ENCODE results near the gene CD93. TPM values are rescaled to one million over a fixed set of nuclear protein-coding genes. Genes with fewer than 3 reads are reported as not detected.

Gene CD93
- total and polyA plus RNA-seq, 5 experiments from 2014 or later, result 0.03 to 0.20 (median 0.11) TPM; not detected in 1

- no peak for DNase-seq
- Mint-ChIP-seq H3K4me1 (peaks cover 0 to 19% (median 0%) of the 10 kb centered on the region in 4 donors), H3K27ac (no peak overlapping the region), H3K4me3 (peak overlapping the region in 1 of 10 donors; percentile 19), H3K36me3 (no peaks in the 10 kb centered on the region), H3K9me3 (no peaks in the 10 kb centered on the region), H3K27me3 (peaks cover 0 to 4% (median 1%) of the 10 kb centered on the region in 5 donors)
- POLR2A ChIA-PET, result no interaction called here
- no peak for ATAC-seq
These were observed 39.6 kb upstream of the CD93 start for GRCh38 chr20:23125625-23126191.

- peak overlapping the region in 1 of 10 donors; percentile 19 for H3K4me3 Mint-ChIP-seq
- POLR2A ChIA-PET, result no interaction called here
These were observed 39.0 kb upstream of the CD93 start for GRCh38 chr20:23125159-23125558.

GRCh38 chr20:23123886-23124285, 37.8 kb upstream of the CD93 start:
- H3K27me3 Mint-ChIP-seq, result peaks cover 0 to 8% (median 1%) of the 10 kb centered on the region in 5 donors
- H3K27ac Mint-ChIP-seq, result no peak overlapping the region
- ATAC-seq (no peak), DNase-seq (no peak)
- POLR2A ChIA-PET, result no interaction called here
- no peak overlapping the region for H3K4me3 Mint-ChIP-seq
- H3K36me3 Mint-ChIP-seq, result no peaks in the 10 kb centered on the region
- H3K4me1 Mint-ChIP-seq, result peaks cover 0 to 23% (median 0%) of the 10 kb centered on the region in 4 donors
- H3K9me3 Mint-ChIP-seq, result no peaks in the 10 kb centered on the region

More at GRCh38 chr20:23125159-23125558, 39.0 kb upstream of the CD93 start:
- no peak for DNase-seq
- ATAC-seq, result no peak
- no peak overlapping the region for H3K27ac Mint-ChIP-seq
- no peaks in the 10 kb centered on the region for H3K9me3 Mint-ChIP-seq
- H3K36me3 Mint-ChIP-seq, result no peaks in the 10 kb centered on the region
- H3K4me1 Mint-ChIP-seq, result peaks cover 0 to 19% (median 0%) of the 10 kb centered on the region in 4 donors
- H3K27me3 Mint-ChIP-seq, result peaks cover 0 to 8% (median 1%) of the 10 kb centered on the region in 5 donors

- H3K27me3 Mint-ChIP-seq, result peaks cover 0 to 8% (median 1%) of the 10 kb centered on the region in 5 donors
- H3K4me1 Mint-ChIP-seq, result peaks cover 0 to 24% (median 0%) of the 10 kb centered on the region in 4 donors
- H3K4me3 Mint-ChIP-seq, result no peak overlapping the region
- POLR2A ChIA-PET, result no interaction called here
- ATAC-seq (no peak), DNase-seq (no peak)
- no peaks in the 10 kb centered on the region for H3K36me3 Mint-ChIP-seq
- no peaks in the 10 kb centered on the region for H3K9me3 Mint-ChIP-seq
- H3K27ac Mint-ChIP-seq, result no peak overlapping the region
These were observed 36.9 kb upstream of the CD93 start for GRCh38 chr20:23122796-23123655.

GRCh38 chr20:23122321-23122720, 36.2 kb upstream of the CD93 start:
- Mint-ChIP-seq H3K36me3 (no peaks in the 10 kb centered on the region), H3K9me3 (no peaks in the 10 kb centered on the region), H3K4me3 (no peak overlapping the region), H3K27ac (no peak overlapping the region), H3K27me3 (peaks cover 0 to 8% (median 1%) of the 10 kb centered on the region in 5 donors), H3K4me1 (peaks cover 0 to 24% (median 0%) of the 10 kb centered on the region in 4 donors)
- POLR2A ChIA-PET, result no interaction called here
- no peak for DNase-seq
- no peak for ATAC-seq

GRCh38 chr20:23121751-23122320, 35.7 kb upstream of the CD93 start:
- H3K27me3 Mint-ChIP-seq, result peaks cover 0 to 8% (median 1%) of the 10 kb centered on the region in 5 donors
- H3K4me3 Mint-ChIP-seq, result no peak overlapping the region
- H3K9me3 Mint-ChIP-seq, result no peaks in the 10 kb centered on the region
- H3K4me1 Mint-ChIP-seq, result peaks cover 0 to 21% (median 0%) of the 10 kb centered on the region in 4 donors
- DNase-seq (no peak), ATAC-seq (no peak)
- no peak overlapping the region for H3K27ac Mint-ChIP-seq
- no peaks in the 10 kb centered on the region for H3K36me3 Mint-ChIP-seq
- POLR2A ChIA-PET, result no interaction called here

- no peak overlapping the region for H3K27ac Mint-ChIP-seq
- DNase-seq (no peak), ATAC-seq (no peak)
- H3K4me1 Mint-ChIP-seq, result peaks cover 0 to 19% (median 0%) of the 10 kb centered on the region in 4 donors
- H3K27me3 Mint-ChIP-seq, result peaks cover 0 to 8% (median 1%) of the 10 kb centered on the region in 5 donors
- POLR2A ChIA-PET, result no interaction called here
- H3K9me3 Mint-ChIP-seq, result no peaks in the 10 kb centered on the region
- H3K4me3 Mint-ChIP-seq, result no peak overlapping the region
- H3K36me3 Mint-ChIP-seq, result no peaks in the 10 kb centered on the region
These were observed 35.0 kb upstream of the CD93 start for GRCh38 chr20:23120936-23121750.

- no peak overlapping the region for H3K27ac Mint-ChIP-seq
- H3K4me1 Mint-ChIP-seq, result peaks cover 0 to 11% (median 0%) of the 10 kb centered on the region in 4 donors
- H3K9me3 Mint-ChIP-seq, result no peaks in the 10 kb centered on the region
- H3K36me3 Mint-ChIP-seq, result no peaks in the 10 kb centered on the region
- DNase-seq, result no peak
- POLR2A ChIA-PET, result no interaction called here
- peaks cover 0 to 8% (median 1%) of the 10 kb centered on the region in 5 donors for H3K27me3 Mint-ChIP-seq
- H3K4me3 Mint-ChIP-seq, result no peak overlapping the region
- no peak for ATAC-seq
These were observed 34.1 kb upstream of the CD93 start for GRCh38 chr20:23120261-23120660.

GRCh38 chr20:23119456-23120216, 33.5 kb upstream of the CD93 start:
- peaks cover 0 to 5% (median 1%) of the 10 kb centered on the region in 5 donors for H3K27me3 Mint-ChIP-seq
- POLR2A ChIA-PET, result no interaction called here
- ATAC-seq, result no peak
- peak overlapping the region in 1 of 10 donors; percentile 62 for H3K4me3 Mint-ChIP-seq
- no peaks in the 10 kb centered on the region for H3K36me3 Mint-ChIP-seq
- no peak for DNase-seq
- peaks cover 0 to 8% (median 0%) of the 10 kb centered on the region in 4 donors for H3K4me1 Mint-ChIP-seq
- H3K27ac Mint-ChIP-seq, result no peak overlapping the region
- H3K9me3 Mint-ChIP-seq, result no peaks in the 10 kb centered on the region

GRCh38 chr20:23118766-23119165, 32.6 kb upstream of the CD93 start:
- no peaks in the 10 kb centered on the region for H3K9me3 Mint-ChIP-seq
- POLR2A ChIA-PET, result no interaction called here
- no peak for ATAC-seq
- DNase-seq, result no peak
- H3K27ac Mint-ChIP-seq, result peak overlapping the region in 1 of 10 donors; percentile 61
- H3K27me3 Mint-ChIP-seq, result peaks cover 0 to 4% (median 1%) of the 10 kb centered on the region in 5 donors
- no peak overlapping the region for H3K4me3 Mint-ChIP-seq
- H3K4me1 Mint-ChIP-seq, result peaks cover 0 to 14% (median 0%) of the 10 kb centered on the region in 4 donors
- no peaks in the 10 kb centered on the region for H3K36me3 Mint-ChIP-seq

GRCh38 chr20:23118144-23118543, 32.0 kb upstream of the CD93 start:
- no peak overlapping the region for H3K27ac Mint-ChIP-seq
- no peak overlapping the region for H3K4me3 Mint-ChIP-seq
- H3K9me3 Mint-ChIP-seq, result no peaks in the 10 kb centered on the region
- POLR2A ChIA-PET, result no interaction called here
- ATAC-seq, result no peak
- H3K36me3 Mint-ChIP-seq, result no peaks in the 10 kb centered on the region
- DNase-seq, result no peak
- peaks cover 0 to 4% (median 1%) of the 10 kb centered on the region in 5 donors for H3K27me3 Mint-ChIP-seq
- H3K4me1 Mint-ChIP-seq, result peaks cover 0 to 14% (median 0%) of the 10 kb centered on the region in 4 donors

GRCh38 chr20:23117738-23118137, 31.6 kb upstream of the CD93 start:
- no peak for ATAC-seq
- H3K27ac Mint-ChIP-seq, result no peak overlapping the region

More at GRCh38 chr20:23117738-23118137, 31.6 kb upstream of the CD93 start:
- Mint-ChIP-seq H3K36me3 (no peaks in the 10 kb centered on the region), H3K9me3 (no peaks in the 10 kb centered on the region), H3K4me3 (no peak overlapping the region), H3K4me1 (peaks cover 0 to 14% (median 0%) of the 10 kb centered on the region in 4 donors), H3K27me3 (peaks cover 0 to 4% (median 1%) of the 10 kb centered on the region in 5 donors)
- no peak for DNase-seq
- POLR2A ChIA-PET, result no interaction called here
